HepG2 (cell line): Measurements from ENCODE around the gene SCAF8.

ENCODE experiments used
- ERF ChIP-seq: IDR thresholded peaks from 2 replicates; pipeline ENCODE4 v1.6.1; 2018; ENCODE audit warnings: missing biosample characterization, missing genetic modification reagents
- EZH2 ChIP-seq: conservative IDR thresholded peaks from 2 replicates; pipeline ENCODE4 v1.6.1; 2012; ENCODE audit warnings: mild to moderate bottlenecking, low read depth, low read length, moderate library complexity
- NBN ChIP-seq: fragments of 450-650 bp; conservative IDR thresholded peaks from 2 replicates; pipeline ENCODE4 v1.6.1; 2017
- ZNF558 ChIP-seq: sonication (generic); formaldehyde crosslinking; IDR thresholded peaks from 2 replicates; pipeline ENCODE4 v1.9.0; 2022; ENCODE audit warnings: mild to moderate bottlenecking, missing genetic modification reagents, borderline replicate concordance

- TF ChIP-seq ERF: no peak
- TF ChIP-seq NBN: no peak
- TF ChIP-seq EZH2: no peak
- no peak for TF ChIP-seq ZNF558 (CRISPR knock-in tag)
Measured at GRCh38 chr6:154719433-154719832, 13.8 kb upstream of the SCAF8 start.
